PC-3 (cell line): Measurements from ENCODE around the gene CRADD. TPM values are rescaled to one million over a fixed set of nuclear protein-coding genes. Genes with fewer than 3 reads are reported as not detected.

Source experiments
- ATAC-seq: fragments of 200-7000 bp; cut with Tn5 transposase; 2 replicates; pipeline ENCODE4 v1.9.1; 2020; ENCODE audit warnings: mild to moderate bottlenecking, moderate library complexity
- BruUV-seq: library from RNA; stranded (reverse); fragments of 400-500 nt; replicated peaks from 2 replicates; lab custom pipeline; 2021; lab: Mats Ljungman, UMichigan
- CTCF ChIA-PET: fragments of 300-600 bp; sonication (Branson Sonifier 250); formaldehyde crosslinking; loops from one replicate; lab custom pipeline; 2022; ENCODE audit warnings: antibody characterized with exemption; lab: Charles Lee
- POLR2A ChIA-PET: fragments of 300-600 bp; sonication (Branson Sonifier 250); formaldehyde crosslinking; loops from one replicate; lab custom pipeline; 2022; ENCODE audit warnings: antibody characterized with exemption; ENCODE audit not compliant: unreplicated experiment; lab: Charles Lee
- DNase-seq: peaks from one replicate; pipeline ENCODE4 v3.0.0-alpha.2; 2015
- H2AFZ ChIP-seq: fragments of 300-600 bp; sonication (generic); 2 replicates; pipeline ENCODE4 v1.6.0; 2016; ENCODE audit warnings: antibody characterized with exemption, low read length
- H3F3A ChIP-seq: fragments of 300-600 bp; sonication (generic); one replicate; pipeline ENCODE4 v1.6.0; 2017; ENCODE audit warnings: antibody characterized with exemption, low read length, control low read depth, mild to moderate bottlenecking; ENCODE audit not compliant: unreplicated experiment
- H3K27ac ChIP-seq: fragments of 300-600 bp; sonication (generic); 2 replicates; pipeline ENCODE4 v1.5.1; 2016; ENCODE audit warnings: mild to moderate bottlenecking, low read length
- H3K27me3 ChIP-seq: fragments of 300-600 bp; sonication (generic); 2 replicates; pipeline ENCODE4 v1.6.1; 2016; ENCODE audit warnings: low read length, mixed read lengths
- H3K36me3 ChIP-seq: fragments of 300-600 bp; sonication (generic); 2 replicates; pipeline ENCODE4 v1.6.1; 2016; ENCODE audit warnings: low read depth, mixed run types, low read length, mixed read lengths
- H3K4me1 ChIP-seq: fragments of 300-600 bp; sonication (generic); 2 replicates; pipeline ENCODE4 v1.5.1; 2016; ENCODE audit warnings: low read length; ENCODE audit not compliant: insufficient read depth
- H3K4me2 ChIP-seq: fragments of 300-600 bp; sonication (generic); 2 replicates; pipeline ENCODE4 v1.6.0; 2016; ENCODE audit warnings: low read length
- H3K4me3 ChIP-seq: fragments of 300-600 bp; sonication (generic); 2 replicates; pipeline ENCODE4 v1.5.1; 2016; ENCODE audit warnings: mild to moderate bottlenecking, low read length, mixed read lengths
- H3K79me2 ChIP-seq: fragments of 300-600 bp; sonication (generic); 2 replicates; pipeline ENCODE4 v1.6.1; 2017; ENCODE audit warnings: low read length, mixed read lengths
- H3K9ac ChIP-seq: fragments of 300-600 bp; sonication (generic); 2 replicates; pipeline ENCODE4 v1.6.0; 2016; ENCODE audit warnings: mild to moderate bottlenecking, low read length
- H3K9me2 ChIP-seq: fragments of 300-600 bp; sonication (generic); replicated peaks from 2 replicates; pipeline ENCODE4 v1.6.1; 2016; ENCODE audit warnings: mixed run types, low read length, mixed read lengths
- H3K9me3 ChIP-seq: fragments of 300-600 bp; sonication (generic); 2 replicates; pipeline ENCODE4 v1.6.1; 2016; ENCODE audit warnings: low read length, mixed read lengths
- H4K20me1 ChIP-seq: fragments of 300-600 bp; sonication (generic); 2 replicates; pipeline ENCODE4 v1.6.1; 2016; ENCODE audit warnings: low read length, mixed read lengths
- EZH2 ChIP-seq: fragments of 300-600 bp; sonication (generic); IDR thresholded peaks from one replicate; pipeline ENCODE4 v1.6.1; 2017; ENCODE audit warnings: antibody characterized with exemption, mild to moderate bottlenecking, low read length; ENCODE audit not compliant: unreplicated experiment
- EZH2phosphoT487 ChIP-seq: fragments of 300-600 bp; sonication (generic); IDR thresholded peaks from 2 replicates; pipeline ENCODE4 v1.6.1; 2018; ENCODE audit warnings: mild to moderate bottlenecking, antibody characterized with exemption, low read length, borderline replicate concordance
- intact Hi-C: fragments of 100-400 bp; cut with micrococcal nuclease; formaldehyde crosslinking; loops from 2 replicates; pipeline ENCODE4 v1.9.0; 2023
- total RNA-seq: library from RNA; depleted of rRNA; stranded (reverse); fragments of >200 nt; gene quantifications from 2 replicates; pipeline ENCODE4 v1.2.3, GENCODE V29; 2014
- TF ChIP-seq, protein P1 (sequence below): fragments of 300-600 bp; sonication (generic); conservative IDR thresholded peaks from 2 replicates; pipeline ENCODE4 v1.5.1; 2017; ENCODE audit warnings: antibody characterized with exemption, low read depth, mild to moderate bottlenecking, low read length

The CRADD gene
- total RNA-seq, 1 experiment from 2014 or later: 11.4 TPM

DNA sequence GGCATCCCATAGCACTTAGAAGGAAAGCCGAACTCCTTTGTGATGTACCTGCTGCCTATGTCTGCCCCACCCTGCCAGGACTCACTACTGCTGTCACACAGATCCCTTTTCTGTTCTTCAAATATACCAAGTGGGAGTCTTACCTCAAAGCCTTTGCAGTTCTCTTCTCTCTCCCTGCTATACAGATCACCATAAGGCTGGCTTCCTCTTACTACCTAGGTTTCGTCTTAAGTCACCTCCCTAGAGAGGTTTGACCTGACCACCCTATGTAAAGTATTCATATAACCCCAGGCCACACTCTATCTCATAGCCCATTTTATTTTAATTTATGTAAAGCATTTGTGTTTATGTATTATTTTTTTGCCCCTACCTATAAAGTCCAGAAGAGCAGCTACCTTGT lies 117.6 kb downstream of the CRADD start:
- H3K9me2 ChIP-seq: no peaks in the 10 kb centered on the region
- ChIA-PET CTCF (no interaction called here), POLR2A (no interaction called here)
- ATAC-seq: no peak
- H3K9ac ChIP-seq: no peak overlapping the region
- H4K20me1 ChIP-seq: no peaks in the 10 kb centered on the region
- DNase-seq: no peak
- intact Hi-C loops: no loop called here
- H3K4me3 ChIP-seq: no peak overlapping the region
- H3K4me2 ChIP-seq: no peak overlapping the region
- TF ChIP-seq EZH2phosphoT487 (no peak), EZH2 (no peak)
- TF ChIP-seq, protein P1, sequence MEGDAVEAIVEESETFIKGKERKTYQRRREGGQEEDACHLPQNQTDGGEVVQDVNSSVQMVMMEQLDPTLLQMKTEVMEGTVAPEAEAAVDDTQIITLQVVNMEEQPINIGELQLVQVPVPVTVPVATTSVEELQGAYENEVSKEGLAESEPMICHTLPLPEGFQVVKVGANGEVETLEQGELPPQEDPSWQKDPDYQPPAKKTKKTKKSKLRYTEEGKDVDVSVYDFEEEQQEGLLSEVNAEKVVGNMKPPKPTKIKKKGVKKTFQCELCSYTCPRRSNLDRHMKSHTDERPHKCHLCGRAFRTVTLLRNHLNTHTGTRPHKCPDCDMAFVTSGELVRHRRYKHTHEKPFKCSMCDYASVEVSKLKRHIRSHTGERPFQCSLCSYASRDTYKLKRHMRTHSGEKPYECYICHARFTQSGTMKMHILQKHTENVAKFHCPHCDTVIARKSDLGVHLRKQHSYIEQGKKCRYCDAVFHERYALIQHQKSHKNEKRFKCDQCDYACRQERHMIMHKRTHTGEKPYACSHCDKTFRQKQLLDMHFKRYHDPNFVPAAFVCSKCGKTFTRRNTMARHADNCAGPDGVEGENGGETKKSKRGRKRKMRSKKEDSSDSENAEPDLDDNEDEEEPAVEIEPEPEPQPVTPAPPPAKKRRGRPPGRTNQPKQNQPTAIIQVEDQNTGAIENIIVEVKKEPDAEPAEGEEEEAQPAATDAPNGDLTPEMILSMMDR: no peak
- H3K4me1 ChIP-seq: peaks cover 17% of the 10 kb centered on the region
- H3K27me3 ChIP-seq: no peaks in the 10 kb centered on the region
- no peaks in the 10 kb centered on the region for H3K9me3 ChIP-seq
- no peak overlapping the region for H2AFZ ChIP-seq
- H3K36me3 ChIP-seq: no peaks in the 10 kb centered on the region
- H3F3A ChIP-seq: no peaks in the 10 kb centered on the region
- no peaks in the 10 kb centered on the region for H3K79me2 ChIP-seq
- no peak overlapping the region for H3K27ac ChIP-seq
- BruUV-seq: no TSS peak

DNA sequence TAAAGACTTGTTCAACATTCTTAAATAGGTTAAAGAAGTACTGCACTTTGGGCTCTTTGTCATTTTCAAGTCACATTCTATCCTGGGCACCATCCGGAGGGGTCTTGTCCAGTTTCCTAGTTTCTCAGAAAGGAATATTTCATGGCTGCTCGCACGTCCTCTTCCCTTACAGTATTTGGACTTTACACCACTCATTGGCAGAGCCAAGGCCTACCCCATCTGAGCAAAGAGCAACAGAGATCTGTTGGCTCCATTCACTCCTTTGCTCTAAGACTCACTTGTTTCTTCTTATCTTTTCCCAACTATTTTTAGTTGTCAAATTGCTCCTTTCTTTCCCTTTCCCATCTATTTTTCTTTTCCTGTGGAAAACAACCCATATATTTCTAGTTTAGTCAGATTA lies 118.2 kb downstream of the CRADD start:
- TF ChIP-seq EZH2 (no peak), EZH2phosphoT487 (no peak)
- TF ChIP-seq, protein P1: no peak
- CTCF ChIA-PET: no interaction called here
- no peak overlapping the region for H3K9ac ChIP-seq
- DNase-seq (no peak), ATAC-seq (no peak)
- H3K36me3 ChIP-seq: no peaks in the 10 kb centered on the region
- intact Hi-C loops: no loop called here
- H3K4me2 ChIP-seq: no peak overlapping the region
- no peaks in the 10 kb centered on the region for H3K9me3 ChIP-seq
- no peaks in the 10 kb centered on the region for H4K20me1 ChIP-seq
- POLR2A ChIA-PET: no interaction called here
- no peak overlapping the region for H3K4me3 ChIP-seq
- no peak overlapping the region for H3K27ac ChIP-seq
- H3K4me1 ChIP-seq: peaks cover 11% of the 10 kb centered on the region
- no peaks in the 10 kb centered on the region for H3K79me2 ChIP-seq
- BruUV-seq: no TSS peak
- no peaks in the 10 kb centered on the region for H3K9me2 ChIP-seq
- H2AFZ ChIP-seq: no peak overlapping the region
- no peaks in the 10 kb centered on the region for H3F3A ChIP-seq
- H3K27me3 ChIP-seq: no peaks in the 10 kb centered on the region

- Histone ChIP-seq H3K27me3 (no peaks in the 10 kb centered on the region), H3K36me3 (no peaks in the 10 kb centered on the region), H3K27ac (no peak overlapping the region), H3F3A (no peaks in the 10 kb centered on the region), H3K9me3 (no peaks in the 10 kb centered on the region), H4K20me1 (no peaks in the 10 kb centered on the region), H2AFZ (no peak overlapping the region), H3K4me3 (no peak overlapping the region), H3K9ac (no peak overlapping the region), H3K9me2 (no peaks in the 10 kb centered on the region), H3K4me2 (no peak overlapping the region), H3K4me1 (no peaks in the 10 kb centered on the region), H3K79me2 (no peaks in the 10 kb centered on the region)
- TF ChIP-seq EZH2phosphoT487 (no peak), EZH2 (no peak)
- TF ChIP-seq, protein P1: no peak
- intact Hi-C loops: no loop called here
- ChIA-PET POLR2A (no interaction called here), CTCF (no interaction called here)
- DNase-seq (no peak), ATAC-seq (no peak)
- no TSS peak for BruUV-seq
Measured at GRCh38 chr12:93796729-93797128, 119.6 kb downstream of the CRADD start.
